Heart left ventricle (tissue), 16 donors: ENCODE measurements around the gene MGST2. TPM values are rescaled to one million over a fixed set of nuclear protein-coding genes. Genes with fewer than 3 reads are reported as not detected.

Experiments
- ATAC-seq, 4 donors: fragments of 200-7000 bp; cut with Tn5 transposase; one replicate each; pipeline ENCODE4 v1.9.1; 2020 to 2022; ENCODE audit warnings: moderate library complexity in 4 of 4, mild to moderate bottlenecking in 3 of 4, moderate number of reproducible peaks in 1 of 4
- DNase-seq, 5 donors: peaks; one replicate each; pipeline ENCODE4 v3.0.0-alpha.2; 2020
- H3K27ac ChIP-seq, 12 donors: fragments of 200-600 bp; sonication (generic) in 4 of 12; one replicate each; pipeline versions ENCODE4 v1.5.0 to v1.8.0; 2016 to 2022; ENCODE audit warnings: mild to moderate bottlenecking in 2 of 12
- H3K27me3 ChIP-seq, 9 donors: fragments of 200-600 bp; sonication (generic) in 2 of 9; one replicate each; pipeline versions ENCODE4 v1.5.1 to v1.8.0; 2016 to 2022; ENCODE audit warnings: mild to moderate bottlenecking in 3 of 9
- H3K36me3 ChIP-seq, 9 donors: fragments of 200-600 bp; sonication (generic) in 2 of 9; one replicate each; pipeline versions ENCODE4 v1.5.0 to v1.8.0; 2018 to 2022; ENCODE audit warnings: mild to moderate bottlenecking in 2 of 9
- H3K4me1 ChIP-seq, 12 donors: fragments of 200-600 bp; sonication (generic) in 4 of 12; one replicate each; pipeline versions ENCODE4 v1.5.0 to v1.8.0; 2016 to 2022; ENCODE audit warnings: mild to moderate bottlenecking in 3 of 12
- H3K4me3 ChIP-seq, 12 donors: fragments of 200-600 bp; sonication (generic) in 4 of 12; one replicate each; pipeline versions ENCODE4 v1.5.0 to v1.8.0; 2017 to 2022; ENCODE audit warnings: mild to moderate bottlenecking in 9 of 12, moderate library complexity in 4 of 12
- H3K9me3 ChIP-seq, 12 donors: fragments of 200-600 bp; sonication (generic) in 4 of 12; one replicate each; pipeline versions ENCODE4 v1.5.0 to v1.8.0; 2016 to 2022; ENCODE audit warnings: mild to moderate bottlenecking in 1 of 12
- CTCF ChIP-seq, 12 donors: fragments of 200-600 bp; sonication (generic) in 4 of 12; IDR thresholded peaks; one replicate each; pipeline versions ENCODE4 v1.5.0 to v1.8.0; 2018 to 2022; ENCODE audit warnings: antibody characterized with exemption in 12 of 12, mild to moderate bottlenecking in 5 of 12
- POLR2A ChIP-seq, 2 donors: fragments of 450-650 bp; IDR thresholded peaks; one replicate each; pipeline ENCODE4 v1.6.1; 2017; ENCODE audit warnings: antibody characterized with exemption in 2 of 2, mild to moderate bottlenecking in 2 of 2, moderate library complexity in 2 of 2
- WGBS, 4 donors: extraction: QIAGEN DNeasy Blood & Tissue Kit in 2 of 4; methylation state at CpG; one replicate each; pipeline versions ENCODE4 v1.1.5 to v1.1.7; 2013 to 2018; 5-methylcytosine and 5-hydroxymethylcytosine counted together
- intact Hi-C, 10 donors: fragments of 100-400 bp; cut with DNase I; formaldehyde crosslinking; loops; one replicate each; pipeline versions ENCODE4 v1.11.1 to v1.14.2; 2022
- polyA plus RNA-seq, 2 donors: library from polyadenylated mRNA; stranded (reverse); fragments of 200-250 nt; gene quantifications; one replicate each; pipeline ENCODE4 v1.2.3, GENCODE V29; 2013
- total RNA-seq, 9 donors: library from RNA; depleted of rRNA in 2 of 9; stranded (reverse); fragments of >200 nt in 2 of 9; fragmentation: NEBNext Ultra II Directional in 3 of 9; extraction: Animal tissue kit (Norgen Biotek cat#: 25700) in 3 of 9; gene quantifications; one replicate each; pipeline versions ENCODE4 v1.1.0 to v1.2.4, GENCODE V29; 2016 to 2023
- donor health status: ischemic (EF 13 %, LVEDD 7.1; RV severe dilation, severe dysfunction).
- donor health status: healthy with polysubstance abuse.
- donor health status: DM: no; HTN: yes; CAD: no.
- donor health status: DM: no; HTN: no; CAD: no.
- donor health status: ischemic (EF 25% LVEDD 6.9; RV normal size, moderate dysfunction).
- donor health status: ischemic (EF 25% LVEDD 5.7; RV mildly dilated, moderate dysfunction).
- donor health status: healthy.
- donor health status: DM: yes; HTN: yes; CAD: no.
- donor health status: ischemic (EF 35%, LVEDD 5.7; RV mildly dilated, moderate dysfunction).
- donor health status: nonischemic (EF 11% LVEDD 7.7; RV severe dilation, severe dysfunction).
- donor health status: DM: yes; HTN: yes; CAD: no.
- donor health status: PGD.
- donor health status: ischemic (EF 29% LVEDD 5.4; RV normal size, mild dysfunction).
- donor health status: nonischemic (EF 23%, LVEDD 6.1; RV moderate dilation, normal function).

Gene MGST2
- total and polyA plus RNA-seq, 11 donors = 86.6 to 209 (median 105) TPM

- no peaks in the 10 kb centered on the region for H3K36me3 ChIP-seq
- intact Hi-C loops = loop anchor here in 1 of 10 donors (10.0 kb wide), 1 partner anchor 228 kb away; no protein-coding TSS in a partner anchor
- 81 to 86% (median 86%) methylated on average over 11 of the region's 11 CpGs for WGBS, 4 donors
- H3K4me3 ChIP-seq = no peak overlapping the region
- no peaks in the 10 kb centered on the region for H3K27me3 ChIP-seq
- no peaks in the 10 kb centered on the region for H3K4me1 ChIP-seq
- TF ChIP-seq CTCF (IDR thresholded peaks at IDR 0.05) (no peak), POLR2A (IDR thresholded peaks at IDR 0.05) (no peak)
- DNase-seq (no peak), ATAC-seq (no peak)
- peaks cover 0 to 12% (median 8%) of the 10 kb centered on the region in 12 donors for H3K9me3 ChIP-seq
- no peak overlapping the region for H3K27ac ChIP-seq
Measured at GRCh38 chr4:139643042-139643895, 22.4 kb upstream of the MGST2 start.

GRCh38 chr4:139645458-139645857 lies 20.2 kb upstream of the MGST2 start:
- Histone ChIP-seq H3K27ac (no peak overlapping the region), H3K4me1 (no peaks in the 10 kb centered on the region), H3K27me3 (no peaks in the 10 kb centered on the region), H3K36me3 (no peaks in the 10 kb centered on the region), H3K4me3 (no peak overlapping the region), H3K9me3 (no peaks in the 10 kb centered on the region)
- TF ChIP-seq POLR2A (IDR thresholded peaks at IDR 0.05) (no peak), CTCF (IDR thresholded peaks at IDR 0.05) (no peak)
- intact Hi-C loops = loop anchor here in 1 of 10 donors (10.0 kb wide), 1 partner anchor 231 kb away; no protein-coding TSS in a partner anchor
- ATAC-seq (no peak), DNase-seq (no peak)
- WGBS, 4 donors = 95 to 99% (median 97%) methylated on average over 6 of the region's 6 CpGs

GRCh38 chr4:139647184-139647583 lies 18.4 kb upstream of the MGST2 start:
- H3K27me3 ChIP-seq = no peaks in the 10 kb centered on the region
- H3K9me3 ChIP-seq = no peaks in the 10 kb centered on the region
- DNase-seq (no peak), ATAC-seq (no peak)
- TF ChIP-seq POLR2A (IDR thresholded peaks at IDR 0.05) (no peak), CTCF (IDR thresholded peaks at IDR 0.05) (no peak)
- peaks cover 0 to 10% (median 0%) of the 10 kb centered on the region in 12 donors for H3K4me1 ChIP-seq
- intact Hi-C loops = loop anchor here in 1 of 10 donors (10.0 kb wide), 1 partner anchor 232 kb away; no protein-coding TSS in a partner anchor
- no peak overlapping the region for H3K27ac ChIP-seq
- no peaks in the 10 kb centered on the region for H3K36me3 ChIP-seq
- 90 to 97% (median 96%) methylated on average over 1 of the region's 1 CpG for WGBS, 4 donors
- no peak overlapping the region for H3K4me3 ChIP-seq

GRCh38 chr4:139647952-139648351 lies 17.7 kb upstream of the MGST2 start:
- H3K4me1 ChIP-seq = peaks cover 0 to 10% (median 0%) of the 10 kb centered on the region in 12 donors
- intact Hi-C loops = loop anchor here in 1 of 10 donors (10.0 kb wide), 1 partner anchor 233 kb away; no protein-coding TSS in a partner anchor

More at GRCh38 chr4:139647952-139648351, 17.7 kb upstream of the MGST2 start:
- Histone ChIP-seq H3K27ac (no peak overlapping the region), H3K4me3 (no peak overlapping the region), H3K9me3 (no peaks in the 10 kb centered on the region), H3K27me3 (no peaks in the 10 kb centered on the region), H3K36me3 (no peaks in the 10 kb centered on the region)
- no peak for TF ChIP-seq POLR2A (IDR thresholded peaks at IDR 0.05)
- TF ChIP-seq CTCF (IDR thresholded peaks at IDR 0.05) = no peak
- WGBS, 4 donors = 84 to 97% (median 93%) methylated on average over 1 of the region's 1 CpG
- ATAC-seq = no peak
- no peak for DNase-seq
